B cell (primary cell): ENCODE measurements around the gene METAP2. TPM values are rescaled to one million over a fixed set of nuclear protein-coding genes. Genes with fewer than 3 reads are reported as not detected.

Experiments
- ATAC-seq: fragments of 200-7000 bp; cut with Tn5 transposase; one replicate; pipeline ENCODE4 v1.10.0; 2021; ENCODE audit warnings: low read depth, mild to moderate bottlenecking, moderate number of reproducible peaks, moderate library complexity
- CTCF ChIA-PET: fragments of 350-600 bp; sonication (Branson Sonifier 250); formaldehyde crosslinking; loops from one replicate; lab custom pipeline; 2021; ENCODE audit warnings: antibody characterized with exemption, inconsistent platforms; lab: Charles Lee
- POLR2A ChIA-PET: fragments of 350-600 bp; sonication (Branson Sonifier 250); formaldehyde crosslinking; loops from one replicate; lab custom pipeline; 2021; ENCODE audit warnings: antibody characterized with exemption; lab: Charles Lee
- DNase-seq: peaks from one replicate; pipeline ENCODE4 v3.0.0; 2013
- H2AFZ ChIP-seq: 2 replicates; pipeline ENCODE4 v1.6.1; 2012; ENCODE audit warnings: mild to moderate bottlenecking, low read depth, low read length; ENCODE audit not compliant: insufficient read depth, poor library complexity, severe bottlenecking
- H3K27ac ChIP-seq, 2 donors: 1 replicate in 1 of 2; 2 replicates in 1 of 2; pipeline ENCODE4 v1.5.1; 2012 to 2013; ENCODE audit warnings: low read length in 2 of 2, mild to moderate bottlenecking in 2 of 2, moderate library complexity in 1 of 2
- H3K27me3 ChIP-seq, 4 experiments: fragments of 200-600 bp in 1 of 4; sonication (generic) in 1 of 4; replicated peaks in 1 of 4; 1 replicate in 2 of 4; 2 replicates in 2 of 4; pipeline versions ENCODE4 v1.6.1 to v1.7.0; 2013 to 2016; ENCODE audit warnings: low read length in 3 of 4, mild to moderate bottlenecking in 2 of 4, mixed read lengths in 1 of 4, moderate library complexity in 1 of 4; ENCODE audit not compliant: insufficient read depth in 4 of 4, control insufficient read depth in 3 of 4; ENCODE audit errors: control extremely low read depth in 1 of 4
- H3K36me3 ChIP-seq, 2 experiments: replicated peaks in 1 of 2; 1 replicate in 1 of 2; 2 replicates in 1 of 2; pipeline versions ENCODE4 v1.6.1 to v1.7.1; 2013; ENCODE audit warnings: low read length in 1 of 2; ENCODE audit not compliant: insufficient read depth in 2 of 2, control insufficient read depth in 1 of 2; ENCODE audit errors: control extremely low read depth in 1 of 2, extremely low read depth in 1 of 2
- H3K4me1 ChIP-seq, 2 donors: fragments of 200-600 bp in 1 of 2; sonication (generic) in 1 of 2; 1 replicate in 1 of 2; 2 replicates in 1 of 2; pipeline versions ENCODE4 v1.5.1 to v1.6.1; 2013 to 2017; ENCODE audit warnings: low read length in 2 of 2; ENCODE audit not compliant: control insufficient read depth in 2 of 2, insufficient read depth in 2 of 2
- H3K4me2 ChIP-seq: replicated peaks from 2 replicates; pipeline ENCODE3; 2012; ENCODE audit warnings: mild to moderate bottlenecking, low read depth, low read length; ENCODE audit not compliant: poor library complexity, severe bottlenecking
- H3K4me3 ChIP-seq, 5 experiments: fragments of 200-600 bp in 1 of 5; sonication (generic) in 1 of 5; 1 replicate in 3 of 5; 2 replicates in 2 of 5; pipeline versions ENCODE4 v1.5.1 to v1.7.0; 2011 to 2016; ENCODE audit warnings: low read length in 4 of 5, mild to moderate bottlenecking in 4 of 5, low read depth in 2 of 5, control low read depth in 1 of 5, moderate library complexity in 1 of 5; ENCODE audit not compliant: insufficient read depth in 1 of 5; ENCODE audit errors: control extremely low read depth in 1 of 5, extremely low read depth in 1 of 5
- H3K79me2 ChIP-seq: fragments of 200-600 bp; sonication (generic); one replicate; pipeline ENCODE4 v1.6.0; 2016; ENCODE audit warnings: low read length; ENCODE audit not compliant: control insufficient read depth, insufficient read depth
- H3K9ac ChIP-seq: fragments of 200-600 bp; sonication (generic); 2 replicates; pipeline ENCODE4 v1.6.1; 2017; ENCODE audit warnings: mild to moderate bottlenecking, low read length, moderate library complexity
- H3K9me3 ChIP-seq, 3 donors: one replicate each; pipeline versions ENCODE4 v1.6.1 to v1.7.1; 2013; ENCODE audit warnings: low read length in 2 of 3; ENCODE audit not compliant: control insufficient read depth in 2 of 3, insufficient read depth in 1 of 3; ENCODE audit errors: control extremely low read depth in 1 of 3
- H4K20me1 ChIP-seq: 2 replicates; pipeline ENCODE4 v1.6.0; 2012; ENCODE audit warnings: mild to moderate bottlenecking, low read length; ENCODE audit not compliant: insufficient read depth, control insufficient read depth, poor library complexity, severe bottlenecking
- H3K27ac Mint-ChIP-seq: one replicate; pipeline ENCODE4 v1.8.0; 2021; ENCODE audit warnings: mixed read lengths
- H3K27me3 Mint-ChIP-seq: one replicate; pipeline ENCODE4 v1.8.0; 2021; ENCODE audit warnings: mixed read lengths
- H3K4me1 Mint-ChIP-seq: one replicate; pipeline ENCODE4 v1.8.0; 2021; ENCODE audit warnings: mixed read lengths
- H3K4me3 Mint-ChIP-seq: one replicate; pipeline ENCODE4 v1.8.0; 2021; ENCODE audit warnings: mixed read lengths
- H3K9me3 Mint-ChIP-seq: one replicate; pipeline ENCODE4 v1.8.0; 2022; ENCODE audit warnings: mixed read lengths; ENCODE audit not compliant: insufficient read depth
- EZH2 ChIP-seq: IDR thresholded peaks from 2 replicates; pipeline ENCODE4 v1.6.1; 2012; ENCODE audit warnings: borderline replicate concordance, low read depth, mild to moderate bottlenecking, moderate library complexity, low read length; ENCODE audit not compliant: insufficient read depth, poor library complexity, severe bottlenecking
- WGBS: methylation state at CpG from one replicate; pipeline ENCODE4 v1.1.5; 2013; ENCODE audit warnings: missing lambda C conversion rate; ENCODE audit not compliant: insufficient coverage; 5-methylcytosine and 5-hydroxymethylcytosine counted together
- intact Hi-C: fragments of 100-400 bp; cut with micrococcal nuclease; formaldehyde crosslinking; loops from one replicate; pipeline ENCODE4 v1.10.0; 2022
- polyA plus RNA-seq: library from polyadenylated mRNA; depleted of rRNA; stranded (reverse); fragments of >200 nt; gene quantifications from 2 replicates; pipeline ENCODE4 v1.2.3, GENCODE V29; 2012
- total RNA-seq, 2 donors: library from RNA; stranded (reverse); fragments of 120-200 nt in 1 of 2; gene quantifications; 1 replicate in 1 of 2; 2 replicates in 1 of 2; pipeline versions ENCODE4 v1.2.3 to v1.2.4, GENCODE V29; 2013 to 2022
- TF ChIP-seq, protein P1 (sequence below): fragments of 200-600 bp; IDR thresholded peaks from one replicate; pipeline ENCODE4 v1.8.0; 2022; ENCODE audit warnings: antibody characterized with exemption, mild to moderate bottlenecking

Gene METAP2
- total and polyA plus RNA-seq, 2 donors (not counting 1 experiment from before 2014, with no cell fraction given), result 15.3 to 49.9 TPM

DNA sequence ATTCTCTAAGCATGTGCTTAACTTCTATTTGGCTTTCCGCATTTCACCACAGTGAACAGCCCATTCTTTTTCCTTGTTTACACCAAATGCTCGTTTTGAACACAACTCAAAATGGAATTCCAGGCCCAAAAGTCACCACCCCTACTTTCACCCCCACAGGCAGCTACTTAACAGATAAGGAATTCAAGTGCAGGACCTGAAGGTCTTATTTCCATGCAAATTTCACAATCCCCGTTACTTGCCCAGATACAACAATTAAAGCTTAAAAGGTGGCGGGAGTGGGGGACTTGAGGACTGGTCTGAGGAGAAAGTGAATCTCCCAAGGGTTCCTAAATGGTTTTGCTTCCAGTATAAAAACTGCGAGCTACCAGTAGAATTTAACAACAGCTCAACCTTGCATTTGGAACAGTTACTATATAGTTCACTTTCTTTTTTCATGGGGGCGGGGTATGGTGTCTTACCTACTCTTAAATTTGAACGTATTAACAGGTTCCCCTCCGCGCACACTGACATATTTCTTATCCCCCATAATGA is 73.6 kb downstream of the METAP2 start:
- Mint-ChIP-seq H3K9me3 (no peaks in the 10 kb centered on the region), H3K27me3 (peaks cover 6% of the 10 kb centered on the region), H3K27ac (peak overlapping the region; percentile 85), H3K4me3 (peak overlapping the region; percentile 92), H3K4me1 (peaks cover 25% of the 10 kb centered on the region)
- ChIA-PET POLR2A (no interaction called here), CTCF (interaction anchor here (0.6 to 1.7 kb wide), 6 partner anchors 9 to 430 kb away, joined by 3 to 9 read pairs (median 3); no protein-coding TSS in a partner anchor)
- H3K9me3 ChIP-seq, result peaks cover 0 to 8% (median 1%) of the 10 kb centered on the region in 3 donors
- H3K27me3 ChIP-seq, result peaks cover 0 to 7% (median 0%) of the 10 kb centered on the region in 4 experiments
- WGBS, result 5% methylated on average over 4 of the region's 9 CpGs
- peaks cover 12 to 13% of the 10 kb centered on the region in 2 donors for H3K4me1 ChIP-seq
- peak overlapping the region; percentile 98 for H2AFZ ChIP-seq
- H3K79me2 ChIP-seq, result no peaks in the 10 kb centered on the region
- intact Hi-C loops, result loop anchor here (1.0 to 10.0 kb wide), 5 partner anchors 27 to 1870 kb away; partner anchors contain the start of genes CRADD, METAP2 and SNRPF
- peak overlapping the region; percentile 61 to 91 (median 81) for H3K4me3 ChIP-seq
- ATAC-seq, result no peak
- H3K27ac ChIP-seq, result peak overlapping the region in 1 of 2 donors; percentile 52
- H3K4me2 ChIP-seq, result peak overlapping the region; percentile 94
- no peaks in the 10 kb centered on the region for H4K20me1 ChIP-seq
- no peak for TF ChIP-seq EZH2
- TF ChIP-seq, protein P1, sequence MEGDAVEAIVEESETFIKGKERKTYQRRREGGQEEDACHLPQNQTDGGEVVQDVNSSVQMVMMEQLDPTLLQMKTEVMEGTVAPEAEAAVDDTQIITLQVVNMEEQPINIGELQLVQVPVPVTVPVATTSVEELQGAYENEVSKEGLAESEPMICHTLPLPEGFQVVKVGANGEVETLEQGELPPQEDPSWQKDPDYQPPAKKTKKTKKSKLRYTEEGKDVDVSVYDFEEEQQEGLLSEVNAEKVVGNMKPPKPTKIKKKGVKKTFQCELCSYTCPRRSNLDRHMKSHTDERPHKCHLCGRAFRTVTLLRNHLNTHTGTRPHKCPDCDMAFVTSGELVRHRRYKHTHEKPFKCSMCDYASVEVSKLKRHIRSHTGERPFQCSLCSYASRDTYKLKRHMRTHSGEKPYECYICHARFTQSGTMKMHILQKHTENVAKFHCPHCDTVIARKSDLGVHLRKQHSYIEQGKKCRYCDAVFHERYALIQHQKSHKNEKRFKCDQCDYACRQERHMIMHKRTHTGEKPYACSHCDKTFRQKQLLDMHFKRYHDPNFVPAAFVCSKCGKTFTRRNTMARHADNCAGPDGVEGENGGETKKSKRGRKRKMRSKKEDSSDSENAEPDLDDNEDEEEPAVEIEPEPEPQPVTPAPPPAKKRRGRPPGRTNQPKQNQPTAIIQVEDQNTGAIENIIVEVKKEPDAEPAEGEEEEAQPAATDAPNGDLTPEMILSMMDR, result no peak
- DNase-seq, result no peak
- H3K36me3 ChIP-seq, result no peaks in the 10 kb centered on the region
- peak overlapping the region; percentile 89 for H3K9ac ChIP-seq

DNA sequence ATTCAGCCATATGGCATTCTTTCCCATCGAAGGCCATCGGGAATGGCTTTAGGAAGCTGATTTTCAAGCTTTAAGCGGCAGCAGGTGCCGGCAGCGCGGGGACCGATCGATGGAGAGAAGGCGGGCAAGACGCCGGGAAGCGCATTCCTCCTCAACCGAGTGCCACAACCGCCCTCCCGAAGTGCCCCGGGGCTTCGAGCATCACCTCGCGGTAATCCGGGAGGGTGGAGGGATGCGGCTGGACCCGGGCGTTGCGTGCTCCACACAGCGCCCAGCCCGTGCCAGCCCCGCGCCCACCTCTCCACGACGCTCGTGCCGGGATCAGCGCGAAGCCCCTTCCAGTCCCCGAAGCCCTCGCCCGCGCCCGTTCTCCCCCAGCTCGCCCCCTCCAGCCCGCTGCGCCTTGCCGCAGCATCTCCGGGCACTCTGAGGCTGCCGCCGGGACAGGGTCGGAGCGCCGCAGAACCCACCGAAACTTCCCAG is 74.1 kb downstream of the METAP2 start:
- H3K27ac ChIP-seq, result peak overlapping the region; percentile 52 to 78

More for the DNA sequence above, 74.1 kb downstream of the METAP2 start:
- TF ChIP-seq EZH2, result no peak
- peak overlapping the region; percentile 98 for H2AFZ ChIP-seq
- ATAC-seq (peak; percentile 33), DNase-seq (peak; percentile 70)
- Mint-ChIP-seq H3K9me3 (no peaks in the 10 kb centered on the region), H3K4me3 (peak overlapping the region; percentile 92), H3K4me1 (peaks cover 25% of the 10 kb centered on the region), H3K27me3 (peaks cover 6% of the 10 kb centered on the region), H3K27ac (peak overlapping the region; percentile 85)
- intact Hi-C loops, result loop anchor here (1.0 to 10.0 kb wide), 5 partner anchors 26 to 1871 kb away; partner anchors contain the start of genes CRADD, METAP2 and SNRPF
- peaks cover 12 to 13% of the 10 kb centered on the region in 2 donors for H3K4me1 ChIP-seq
- WGBS, result under 1% methylated on average over 50 of the region's 50 CpGs
- H3K9ac ChIP-seq, result peak overlapping the region; percentile 89
- H3K79me2 ChIP-seq, result no peaks in the 10 kb centered on the region
- POLR2A ChIA-PET, result no interaction called here
- CTCF ChIA-PET, result interaction anchor here (0.6 to 1.7 kb wide), 5 partner anchors 10 to 431 kb away, joined by 3 to 9 read pairs (median 3); no protein-coding TSS in a partner anchor
- H4K20me1 ChIP-seq, result no peaks in the 10 kb centered on the region
- peak overlapping the region; percentile 94 for H3K4me2 ChIP-seq
- H3K27me3 ChIP-seq, result peaks cover 0 to 7% (median 0%) of the 10 kb centered on the region in 4 experiments
- H3K36me3 ChIP-seq, result no peaks in the 10 kb centered on the region
- peak overlapping the region; percentile 61 to 91 (median 81) for H3K4me3 ChIP-seq
- H3K9me3 ChIP-seq, result peaks cover 0 to 8% (median 1%) of the 10 kb centered on the region in 3 donors
